Suprapubic skin (tissue), 4 donors: ENCODE measurements around the gene RAVER1. TPM values are rescaled to one million over a fixed set of nuclear protein-coding genes. Genes with fewer than 3 reads are reported as not detected.
A peak's percentile ranks its signal among the peaks of the same experiment; 100 is the strongest.

Source experiments
- DNase-seq, 2 donors: peaks; one replicate each; pipeline ENCODE4 v3.0.0-alpha.2; 2019; ENCODE audit warnings: low spot score in 2 of 2
- H3K27ac ChIP-seq: fragments of 200-600 bp; sonication (generic); one replicate; pipeline ENCODE4 v1.5.1; 2019
- H3K27me3 ChIP-seq: fragments of 200-600 bp; sonication (generic); one replicate; pipeline ENCODE4 v1.5.1; 2019
- H3K36me3 ChIP-seq: fragments of 200-600 bp; sonication (generic); one replicate; pipeline ENCODE4 v1.5.1; 2019
- H3K4me1 ChIP-seq: fragments of 200-600 bp; sonication (generic); one replicate; pipeline ENCODE4 v1.5.1; 2019
- H3K4me3 ChIP-seq: fragments of 200-600 bp; sonication (generic); one replicate; pipeline ENCODE4 v1.5.1; 2019; ENCODE audit warnings: mild to moderate bottlenecking
- H3K9me3 ChIP-seq: fragments of 200-600 bp; sonication (generic); one replicate; pipeline ENCODE4 v1.5.1; 2019
- CTCF ChIP-seq, 2 donors: fragments of 200-600 bp in 1 of 2; fragments of 450-650 bp in 1 of 2; sonication (generic) in 1 of 2; IDR thresholded peaks; one replicate each; pipeline ENCODE4 v1.5.1; 2016 to 2019; ENCODE audit warnings: antibody characterized with exemption in 2 of 2, mild to moderate bottlenecking in 1 of 2, moderate library complexity in 1 of 2
- EP300 ChIP-seq: sonication (generic); formaldehyde crosslinking; IDR thresholded peaks from one replicate; pipeline ENCODE4 v1.6.1; 2017; ENCODE audit warnings: antibody characterized with exemption
- POLR2A ChIP-seq, 2 donors: fragments of 450-650 bp; IDR thresholded peaks; one replicate each; pipeline ENCODE4 v1.6.1; 2017; ENCODE audit warnings: antibody characterized with exemption in 2 of 2, mild to moderate bottlenecking in 2 of 2, moderate library complexity in 2 of 2
- POLR2AphosphoS5 ChIP-seq, 3 donors: sonication (generic); formaldehyde crosslinking; IDR thresholded peaks; one replicate each; pipeline ENCODE4 v1.6.1; 2017; ENCODE audit warnings: antibody characterized with exemption in 3 of 3
- WGBS: methylation state at CpG from one replicate; pipeline ENCODE4 v1.1.5; 2018; 5-methylcytosine and 5-hydroxymethylcytosine counted together
- total RNA-seq, 4 donors: library from RNA; depleted of rRNA; stranded (reverse); fragments of >200 nt; gene quantifications; one replicate each; pipeline ENCODE4 v1.1.0, GENCODE V29; 2016

Gene RAVER1
- total RNA-seq, 4 donors from 2014 or later = 18.4 to 27.8 (median 24.8) TPM

GRCh38 chr19:10268071-10268470 is 65.3 kb downstream of the RAVER1 start:
- H3K27me3 ChIP-seq = no peaks in the 10 kb centered on the region
- no peak overlapping the region for H3K4me3 ChIP-seq
- TF ChIP-seq CTCF (IDR thresholded peaks at IDR 0.05) (no peak), POLR2AphosphoS5 (IDR thresholded peaks at IDR 0.05) (no peak), POLR2A (IDR thresholded peaks at IDR 0.05) (no peak), EP300 (no peak)
- peaks cover 20% of the 10 kb centered on the region for H3K4me1 ChIP-seq
- no peaks in the 10 kb centered on the region for H3K9me3 ChIP-seq
- peak overlapping the region; percentile 62 for H3K27ac ChIP-seq
- no peak for DNase-seq
- 46% methylated on average over 3 of the region's 6 CpGs for WGBS
- H3K36me3 ChIP-seq = no peaks in the 10 kb centered on the region

GRCh38 chr19:10266706-10267105 is 66.6 kb downstream of the RAVER1 start:
- WGBS = 92% methylated on average over 7 of the region's 7 CpGs
- H3K9me3 ChIP-seq = no peaks in the 10 kb centered on the region
- H3K36me3 ChIP-seq = no peaks in the 10 kb centered on the region
- H3K4me1 ChIP-seq = peaks cover 18% of the 10 kb centered on the region
- no peak overlapping the region for H3K4me3 ChIP-seq
- TF ChIP-seq CTCF (IDR thresholded peaks at IDR 0.05) (no peak), POLR2A (IDR thresholded peaks at IDR 0.05) (no peak), EP300 (no peak)
- H3K27me3 ChIP-seq = no peaks in the 10 kb centered on the region
- DNase-seq = no peak
- H3K27ac ChIP-seq = no peak overlapping the region

Other genes with a start within 250 kb of the RAVER1 start
- 10 to 100 TPM; 11.8 to 26.7 (median 22.3) TPM for gene SHFL, start 247.2 kb downstream of the RAVER1 start, total RNA-seq
- 1 to 10 TPM in 1 of 4 donors, under 1 TPM in 2, not detected in 1; 0.38 to 1.1 (median 0.42) TPM for gene ANGPTL6, start 230.9 kb downstream of the RAVER1 start, total RNA-seq
- 10 to 100 TPM; 41.9 to 55.1 (median 46.8) TPM for gene PPAN, start 227.2 kb downstream of the RAVER1 start, total RNA-seq
- 10 to 100 TPM; 16.4 to 32.9 (median 19.9) TPM for gene P2RY11, start 221.8 kb downstream of the RAVER1 start, total RNA-seq
- 100 to 1,000 TPM; 211 to 315 (median 225) TPM for gene EIF3G, start 213.6 kb downstream of the RAVER1 start, total RNA-seq
- gene DNMT1, start 138.6 kb downstream of the RAVER1 start, total RNA-seq = 10 to 100 TPM; 36.1 to 54.4 (median 44.2) TPM
- 1 to 10 TPM; 3.9 to 9.9 (median 8.6) TPM for gene S1PR2, start 102.2 kb downstream of the RAVER1 start, total RNA-seq
- 100 to 1,000 TPM in 1 of 4 donors, 10 to 100 TPM in 3; 53.3 to 108 (median 77.3) TPM for gene MRPL4, start 81.3 kb downstream of the RAVER1 start, total RNA-seq
- 10 to 100 TPM in 2 of 4 donors, 1 to 10 TPM in 2; 9.1 to 11.1 (median 9.6) TPM for gene ICAM1, start 62.4 kb downstream of the RAVER1 start, total RNA-seq
- not detected for gene ICAM4, start 46.6 kb downstream of the RAVER1 start, total RNA-seq
- gene ICAM5, start 43.6 kb downstream of the RAVER1 start, total RNA-seq = under 1 TPM in 3 of 4 donors, not detected in 1; 0.21 to 0.97 (median 0.62) TPM
- gene ZGLP1, start 23.7 kb downstream of the RAVER1 start, total RNA-seq = 1 to 10 TPM; 1.4 to 7.2 (median 2.9) TPM
- 10 to 100 TPM in 3 of 4 donors, 1 to 10 TPM in 1; 7.9 to 19.0 (median 14.5) TPM for gene FDX2, start 17.5 kb downstream of the RAVER1 start, total RNA-seq
- 1 to 10 TPM; 3.1 to 4.5 (median 3.8) TPM for gene ICAM3, start 6.1 kb upstream of the RAVER1 start, total RNA-seq
- 100 to 1,000 TPM in 2 of 4 donors, 10 to 100 TPM in 2; 80.4 to 200 (median 124) TPM for gene TYK2, start 47.0 kb upstream of the RAVER1 start, total RNA-seq
- gene CDC37, start 70.0 kb upstream of the RAVER1 start, total RNA-seq = 100 to 1,000 TPM in 3 of 4 donors, 10 to 100 TPM in 1; 91.7 to 178 (median 109) TPM
- gene PDE4A, start 87.0 kb upstream of the RAVER1 start, total RNA-seq = 1 to 10 TPM; 3.7 to 7.9 (median 5.6) TPM
- 10 to 100 TPM; 44.3 to 75.8 (median 69.9) TPM for gene KEAP1, start 169.8 kb upstream of the RAVER1 start, total RNA-seq
- gene S1PR5, start 183.9 kb upstream of the RAVER1 start, total RNA-seq = 10 to 100 TPM; 19.2 to 63.8 (median 26.8) TPM
- 10 to 100 TPM; 52.2 to 80.8 (median 63.6) TPM for gene ATG4D, start 210.4 kb upstream of the RAVER1 start, total RNA-seq
- 10 to 100 TPM; 19.1 to 46.9 (median 24.5) TPM for gene KRI1, start 232.5 kb upstream of the RAVER1 start, total RNA-seq
- gene CDKN2D, start 235.4 kb upstream of the RAVER1 start, total RNA-seq = 10 to 100 TPM in 2 of 4 donors, 1 to 10 TPM in 2; 8.9 to 11.6 (median 10.3) TPM